ENCODE data around the gene HJURP.

GRCh38 chr2:233853883-233854240 is 473 bp downstream of the HJURP start:
- no peak for TF ChIP-seq CTCF (conservative IDR thresholded peaks at IDR 0.05)
- TF ChIP-seq ZFX (IDR thresholded peaks at IDR 0.05): no peak
